Lower leg skin (tissue), 3 donors: Measurements from ENCODE around the gene MBNL2.

Experiments used
- POLR2A ChIP-seq, 2 donors: fragments of 450-650 bp; IDR thresholded peaks; one replicate each; pipeline ENCODE4 v1.6.1; 2016 to 2017; ENCODE audit warnings: antibody characterized with exemption in 2 of 2, mild to moderate bottlenecking in 1 of 2, moderate library complexity in 1 of 2
- TF ChIP-seq, protein P1 (sequence below), 3 donors: fragments of 450-650 bp; IDR thresholded peaks; one replicate each; pipeline ENCODE4 v1.5.1; 2016; ENCODE audit warnings: antibody characterized with exemption in 3 of 3, mild to moderate bottlenecking in 3 of 3, moderate library complexity in 2 of 3

DNA sequence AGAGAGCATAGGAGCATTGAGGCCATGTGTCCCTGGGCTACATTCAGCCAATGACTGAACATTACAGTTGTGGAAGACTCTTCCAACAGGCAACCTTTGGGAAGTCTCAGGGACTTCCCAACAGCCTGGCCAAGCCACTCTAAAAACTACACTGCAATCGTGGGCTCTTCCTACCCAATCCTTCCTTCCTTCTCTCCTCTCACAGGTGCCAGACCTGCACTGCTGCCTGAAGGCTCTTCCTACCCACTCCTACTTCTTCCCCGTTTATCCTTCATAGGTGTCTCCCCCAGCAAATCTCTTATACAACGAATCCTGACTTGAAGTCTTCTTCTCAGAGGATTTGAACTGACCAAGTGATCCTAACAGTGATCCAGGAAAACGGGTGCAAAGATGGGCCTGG, 47.1 kb upstream of the MBNL2 start:
- TF ChIP-seq POLR2A (IDR thresholded peaks at IDR 0.05) = no peak
- TF ChIP-seq, protein P1, sequence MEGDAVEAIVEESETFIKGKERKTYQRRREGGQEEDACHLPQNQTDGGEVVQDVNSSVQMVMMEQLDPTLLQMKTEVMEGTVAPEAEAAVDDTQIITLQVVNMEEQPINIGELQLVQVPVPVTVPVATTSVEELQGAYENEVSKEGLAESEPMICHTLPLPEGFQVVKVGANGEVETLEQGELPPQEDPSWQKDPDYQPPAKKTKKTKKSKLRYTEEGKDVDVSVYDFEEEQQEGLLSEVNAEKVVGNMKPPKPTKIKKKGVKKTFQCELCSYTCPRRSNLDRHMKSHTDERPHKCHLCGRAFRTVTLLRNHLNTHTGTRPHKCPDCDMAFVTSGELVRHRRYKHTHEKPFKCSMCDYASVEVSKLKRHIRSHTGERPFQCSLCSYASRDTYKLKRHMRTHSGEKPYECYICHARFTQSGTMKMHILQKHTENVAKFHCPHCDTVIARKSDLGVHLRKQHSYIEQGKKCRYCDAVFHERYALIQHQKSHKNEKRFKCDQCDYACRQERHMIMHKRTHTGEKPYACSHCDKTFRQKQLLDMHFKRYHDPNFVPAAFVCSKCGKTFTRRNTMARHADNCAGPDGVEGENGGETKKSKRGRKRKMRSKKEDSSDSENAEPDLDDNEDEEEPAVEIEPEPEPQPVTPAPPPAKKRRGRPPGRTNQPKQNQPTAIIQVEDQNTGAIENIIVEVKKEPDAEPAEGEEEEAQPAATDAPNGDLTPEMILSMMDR (IDR thresholded peaks at IDR 0.05) = no peak
